CD4-positive, alpha-beta T cell (primary cell): ENCODE data around the gene CXADR. TPM values are rescaled to one million over a fixed set of nuclear protein-coding genes. Genes with fewer than 3 reads are reported as not detected.

ENCODE experiments used
- ATAC-seq: fragments of 200-7000 bp; cut with Tn5 transposase; one replicate; pipeline ENCODE4 v1.10.0; 2022; ENCODE audit warnings: mild to moderate bottlenecking; ENCODE audit not compliant: poor library complexity
- CTCF ChIA-PET: fragments of 350-600 bp; sonication (Branson Sonifier 250); formaldehyde crosslinking; loops from one replicate; lab custom pipeline; 2021; ENCODE audit warnings: antibody characterized with exemption, inconsistent platforms; lab: Charles Lee
- POLR2A ChIA-PET: fragments of 350-600 bp; sonication (Branson Sonifier 250); formaldehyde crosslinking; loops from one replicate; lab custom pipeline; 2021; ENCODE audit warnings: antibody characterized with exemption, inconsistent platforms; lab: Charles Lee
- DNase-seq, 14 experiments: peaks; one replicate each; pipeline ENCODE4 v3.0.0-alpha.2; 2013 to 2020; ENCODE audit warnings: mixed read lengths in 2 of 14
- H3K27ac ChIP-seq, 2 donors: one replicate each; pipeline versions ENCODE4 v1.5.1 to v1.7.0; 2013; ENCODE audit warnings: low read length in 2 of 2, low read depth in 1 of 2, mild to moderate bottlenecking in 1 of 2
- H3K27me3 ChIP-seq, 2 experiments: 1 replicate in 1 of 2; 2 replicates in 1 of 2; pipeline versions ENCODE4 v1.6.1 to v1.7.0; 2013; ENCODE audit warnings: low read length in 2 of 2, control low read depth in 1 of 2, mild to moderate bottlenecking in 1 of 2, moderate library complexity in 1 of 2; ENCODE audit not compliant: insufficient read depth in 2 of 2, control insufficient read depth in 1 of 2
- H3K36me3 ChIP-seq: one replicate; pipeline ENCODE4 v1.6.1; 2013; ENCODE audit warnings: low read length, control low read depth; ENCODE audit not compliant: insufficient read depth
- H3K4me1 ChIP-seq: one replicate; pipeline ENCODE4 v1.6.1; 2013; ENCODE audit warnings: low read length, control low read depth; ENCODE audit not compliant: insufficient read depth
- H3K4me3 ChIP-seq: one replicate; pipeline ENCODE4 v1.5.1; 2013; ENCODE audit warnings: mild to moderate bottlenecking, low read length, moderate library complexity
- H3K9me3 ChIP-seq, 2 experiments: 1 replicate in 1 of 2; 2 replicates in 1 of 2; pipeline versions ENCODE4 v1.6.1 to v1.7.0; 2013; ENCODE audit warnings: low read length in 2 of 2, mild to moderate bottlenecking in 2 of 2, control low read depth in 1 of 2, moderate library complexity in 1 of 2; ENCODE audit not compliant: control insufficient read depth in 1 of 2, insufficient read depth in 1 of 2
- H3K27ac Mint-ChIP-seq: one replicate; pipeline ENCODE4 v1.8.0; 2020; ENCODE audit warnings: mixed read lengths
- H3K27me3 Mint-ChIP-seq: one replicate; pipeline ENCODE4 v1.8.0; 2021; ENCODE audit warnings: mixed read lengths
- H3K36me3 Mint-ChIP-seq: one replicate; pipeline ENCODE4 v1.8.0; 2021; ENCODE audit warnings: low read depth, mixed read lengths
- H3K4me1 Mint-ChIP-seq: one replicate; pipeline ENCODE4 v1.8.0; 2021; ENCODE audit warnings: low read depth, mixed read lengths
- H3K4me3 Mint-ChIP-seq: one replicate; pipeline ENCODE4 v1.8.0; 2020; ENCODE audit warnings: mild to moderate bottlenecking, mixed read lengths
- H3K9me3 Mint-ChIP-seq: one replicate; pipeline ENCODE4 v1.8.0; 2020; ENCODE audit warnings: mixed read lengths
- CTCF ChIP-seq: fragments of 200-600 bp; IDR thresholded peaks from one replicate; pipeline ENCODE4 v1.8.0; 2022; ENCODE audit warnings: antibody characterized with exemption, mild to moderate bottlenecking
- intact Hi-C, 2 experiments: fragments of 100-400 bp; cut with DNase I in 1 of 2; cut with micrococcal nuclease in 1 of 2; formaldehyde crosslinking; loops; one replicate each; pipeline versions ENCODE4 v1.15.1 to v1.9.0; 2023 to 2025; cut with DNase I, micrococcal nuclease
- total RNA-seq, 174 experiments: library from RNA in 2 of 174; stranded (reverse) in 2 of 174; gene quantifications; one replicate each; pipeline ENCODE4 v1.2.3 and lab custom pipeline; 2021 to 2026

The CXADR gene
- total RNA-seq, 2 experiments from 2014 or later = 0.52 to 0.53 TPM

DNA sequence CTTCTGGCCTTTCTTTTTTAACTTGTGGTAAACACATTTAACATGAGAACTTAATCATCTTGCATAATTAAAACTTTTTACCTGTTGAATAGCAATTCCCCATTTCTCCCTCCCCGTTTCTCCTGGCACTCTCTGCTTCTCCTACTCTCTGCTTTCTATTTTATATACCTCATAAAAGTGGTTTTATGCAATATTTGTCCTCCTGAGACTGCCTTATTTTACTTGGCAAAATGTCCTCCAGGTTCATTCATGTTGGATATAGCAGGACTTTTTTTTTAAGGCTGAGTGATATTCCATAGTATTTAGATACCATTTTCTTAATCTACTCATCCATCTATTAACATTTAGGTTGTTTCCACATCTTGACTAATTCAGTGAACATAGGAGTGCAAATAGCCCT lies 64.9 kb downstream of the CXADR start:
- Histone ChIP-seq H3K36me3 (no peaks in the 10 kb centered on the region), H3K4me1 (no peaks in the 10 kb centered on the region), H3K4me3 (no peak overlapping the region), H3K27ac (no peak overlapping the region), H3K27me3 (peaks cover 0 to 3% of the 10 kb centered on the region in 2 experiments), H3K9me3 (no peaks in the 10 kb centered on the region)
- no peak for ATAC-seq
- ChIA-PET CTCF (no interaction called here), POLR2A (no interaction called here)
- Mint-ChIP-seq H3K27me3 (peaks cover 17% of the 10 kb centered on the region), H3K4me1 (no peaks in the 10 kb centered on the region), H3K36me3 (no peaks in the 10 kb centered on the region), H3K27ac (no peak overlapping the region), H3K9me3 (no peaks in the 10 kb centered on the region), H3K4me3 (no peak overlapping the region)
- intact Hi-C loops = no loop called here
- DNase-seq = no peak
- no peak for TF ChIP-seq CTCF

DNA sequence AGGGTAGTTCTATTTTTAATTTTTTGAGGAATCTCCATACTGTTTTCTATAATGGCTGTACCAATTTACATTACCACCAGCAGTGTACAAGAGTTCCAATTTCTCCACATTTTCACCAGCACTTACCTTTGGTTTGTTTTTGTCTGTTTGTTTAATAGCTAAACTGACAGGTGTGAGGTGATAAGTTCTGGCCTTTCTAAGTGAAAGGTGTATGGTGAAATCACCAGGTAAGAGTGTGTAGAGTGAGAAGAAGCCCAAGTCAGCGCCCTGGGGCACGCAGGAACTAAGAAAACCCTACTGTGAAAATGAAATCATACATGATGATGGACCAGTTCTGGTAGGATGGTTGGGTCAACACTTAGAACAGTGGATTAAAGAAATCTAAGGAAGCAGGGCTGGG lies 65.3 kb downstream of the CXADR start:
- H3K4me3 ChIP-seq = no peak overlapping the region
- H3K36me3 Mint-ChIP-seq = no peaks in the 10 kb centered on the region
- no peak for ATAC-seq
- no peaks in the 10 kb centered on the region for H3K9me3 Mint-ChIP-seq
- no peaks in the 10 kb centered on the region for H3K4me1 Mint-ChIP-seq
- no peak overlapping the region for H3K4me3 Mint-ChIP-seq
- H3K27me3 Mint-ChIP-seq = peaks cover 13% of the 10 kb centered on the region
- intact Hi-C loops = no loop called here
- H3K27ac Mint-ChIP-seq = no peak overlapping the region
- H3K4me1 ChIP-seq = no peaks in the 10 kb centered on the region
- ChIA-PET CTCF (no interaction called here), POLR2A (no interaction called here)
- H3K27me3 ChIP-seq = peaks cover 0 to 1% of the 10 kb centered on the region in 2 experiments
- no peak overlapping the region for H3K27ac ChIP-seq
- no peak for TF ChIP-seq CTCF
- no peaks in the 10 kb centered on the region for H3K9me3 ChIP-seq
- H3K36me3 ChIP-seq = no peaks in the 10 kb centered on the region
- DNase-seq = no peak

- Mint-ChIP-seq H3K36me3 (no peaks in the 10 kb centered on the region), H3K9me3 (no peaks in the 10 kb centered on the region), H3K27ac (no peak overlapping the region), H3K4me1 (no peaks in the 10 kb centered on the region), H3K4me3 (no peak overlapping the region), H3K27me3 (peaks cover 6% of the 10 kb centered on the region)
- intact Hi-C loops = no loop called here
- Histone ChIP-seq H3K27me3 (no peaks in the 10 kb centered on the region), H3K36me3 (no peaks in the 10 kb centered on the region), H3K27ac (no peak overlapping the region), H3K4me1 (no peaks in the 10 kb centered on the region), H3K9me3 (no peaks in the 10 kb centered on the region), H3K4me3 (no peak overlapping the region)
- POLR2A ChIA-PET = no interaction called here
- ATAC-seq = no peak
- no peak for TF ChIP-seq CTCF
- no peak for DNase-seq
- CTCF ChIA-PET = no interaction called here
Observed at GRCh38 chr21:17578876-17579275, 66.0 kb downstream of the CXADR start.
